ENCODE results near the gene PYGB.

PYGB gene

GRCh38 chr20:25340380-25340779 lies 92.5 kb downstream of the PYGB start:
- TF ChIP-seq CTCF (conservative IDR thresholded peaks at IDR 0.05; ENCODE audit: low read depth): no peak
- H3K27ac ChIP-seq: no peak overlapping the region
- CTCF ChIA-PET: no interaction called here
- POLR2A ChIA-PET (ENCODE audit: low non-redundant PET): no interaction called here
- DNase-seq (ENCODE audit: low spot score): no peak

DNA sequence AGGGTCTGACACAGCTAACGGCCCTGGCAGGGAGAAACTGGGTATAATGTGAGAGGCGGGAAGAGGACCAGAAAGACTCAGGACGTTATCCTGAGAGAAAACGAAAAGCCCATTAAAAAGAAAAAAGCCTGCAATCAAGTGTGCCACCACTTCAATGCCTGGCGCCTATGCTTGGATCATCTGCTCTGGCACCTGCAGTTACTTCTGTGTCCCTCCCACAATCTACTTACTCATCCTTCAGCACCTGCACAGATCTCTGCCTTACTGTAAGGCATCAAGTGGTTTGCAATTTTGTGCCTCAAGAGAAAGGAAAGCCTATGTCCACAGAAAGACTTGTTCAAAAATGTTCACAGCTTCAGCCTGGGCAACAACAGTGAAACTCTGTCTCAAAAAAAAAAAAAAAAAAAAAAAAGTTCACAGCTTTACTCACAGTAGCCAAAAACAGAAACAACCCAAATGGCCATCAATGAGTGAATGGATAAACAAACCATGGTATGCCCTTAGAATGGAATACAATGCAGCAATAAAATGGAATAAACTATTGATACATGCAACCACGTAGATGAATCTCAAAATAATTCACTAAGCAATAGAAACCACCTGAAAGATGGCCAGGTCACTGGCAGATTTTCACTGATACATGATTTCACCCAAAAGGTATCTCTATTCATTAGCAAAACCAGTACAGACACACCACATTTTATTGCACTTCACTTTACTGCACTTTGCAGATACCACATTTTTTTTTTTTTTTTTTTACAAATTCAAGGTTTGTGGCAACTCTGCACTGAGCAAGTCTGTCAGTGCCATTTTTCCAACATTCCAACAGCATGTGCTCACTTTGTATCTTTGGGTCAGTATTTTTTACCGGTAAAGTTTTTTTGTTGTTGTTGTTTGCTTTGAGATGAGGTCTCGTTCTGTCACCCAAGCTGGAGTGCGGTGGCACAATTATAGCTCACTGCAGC lies 94.1 kb downstream of the PYGB start:
- TF ChIP-seq CTCF (conservative IDR thresholded peaks at IDR 0.05; ENCODE audit: low read depth): no peak
- POLR2A ChIA-PET (ENCODE audit: low non-redundant PET): no interaction called here
- CTCF ChIA-PET: no interaction called here

DNA sequence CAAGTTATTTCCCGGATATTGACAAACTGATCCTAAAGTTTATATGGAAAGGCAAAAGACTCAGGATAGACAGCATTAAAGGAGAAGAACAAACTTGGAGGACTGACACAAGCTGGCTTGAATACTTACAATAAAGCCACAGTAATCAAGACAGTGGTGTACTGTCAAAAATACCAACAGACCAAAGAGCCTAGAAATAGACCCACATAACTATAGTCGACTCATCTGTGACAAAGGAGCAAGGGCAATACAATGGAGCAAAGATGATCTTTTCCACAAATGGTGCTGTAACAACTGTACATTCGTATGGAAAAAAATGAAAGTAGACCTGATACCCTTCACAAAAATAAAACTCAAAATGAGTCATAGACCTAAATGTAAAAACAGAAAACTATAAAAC lies 96.7 kb downstream of the PYGB start:
- TF ChIP-seq CTCF (conservative IDR thresholded peaks at IDR 0.05; ENCODE audit: low read depth): no peak
- no peak for DNase-seq (ENCODE audit: low spot score)
- CTCF ChIA-PET: interaction anchor here (0.7 kb wide), 1 partner anchor 29 kb away, joined by 4 read pairs; no protein-coding TSS in a partner anchor
- POLR2A ChIA-PET (ENCODE audit: low non-redundant PET): no interaction called here
- no peak overlapping the region for H3K27ac ChIP-seq

More for the DNA sequence above, 94.1 kb downstream of the PYGB start:
- DNase-seq (ENCODE audit: low spot score): peak; percentile 60
- H3K27ac ChIP-seq: peak overlapping the region; percentile 26; the same call in 1 of the 2 replicates

DNA sequence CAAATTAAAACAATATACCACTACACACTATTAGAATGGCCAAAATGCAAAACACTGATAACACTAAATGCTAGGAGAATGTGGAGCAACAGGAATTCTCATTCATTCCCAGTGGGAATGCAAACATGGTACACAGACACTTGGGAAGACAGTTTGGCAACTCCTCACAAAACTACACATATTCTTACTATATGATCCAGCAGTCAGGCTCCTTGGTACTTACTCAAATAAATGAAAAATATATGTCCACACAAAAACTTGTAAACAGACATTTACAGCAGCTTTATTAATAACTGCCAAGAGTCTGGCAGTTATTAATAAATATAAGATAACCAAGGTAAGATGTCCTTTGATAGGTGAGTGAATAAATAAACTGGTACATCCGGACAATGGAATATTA lies 97.8 kb downstream of the PYGB start:
- POLR2A ChIA-PET (ENCODE audit: low non-redundant PET): no interaction called here
- no peak overlapping the region for H3K27ac ChIP-seq
- CTCF ChIA-PET: interaction anchor here (0.5 kb wide), 1 partner anchor 32 kb away, joined by 5 read pairs; no protein-coding TSS in a partner anchor
- TF ChIP-seq CTCF (conservative IDR thresholded peaks at IDR 0.05; ENCODE audit: low read depth): no peak
- no peak for DNase-seq (ENCODE audit: low spot score)

- TF ChIP-seq CTCF (conservative IDR thresholded peaks at IDR 0.05; ENCODE audit: low read depth): no peak
- ChIA-PET POLR2A (ENCODE audit: low non-redundant PET) (no interaction called here), CTCF (no interaction called here)
- DNase-seq (ENCODE audit: low spot score): no peak
- H3K27ac ChIP-seq: no peak overlapping the region
These were observed 98.5 kb downstream of the PYGB start for GRCh38 chr20:25346349-25346748.
